Measurements from ENCODE around the gene MAT2A. TPM values are rescaled to one million over a fixed set of nuclear protein-coding genes. Genes with fewer than 3 reads are reported as not detected.
"Not testable (repeated sequence)": the region's sequence is repeated elsewhere in the genome, so short reads cannot be mapped to it uniquely, and the experiment has no call there.

The MAT2A gene
- total RNA-seq, 2 experiments from 2014 or later, result 196 to 208 TPM

DNA sequence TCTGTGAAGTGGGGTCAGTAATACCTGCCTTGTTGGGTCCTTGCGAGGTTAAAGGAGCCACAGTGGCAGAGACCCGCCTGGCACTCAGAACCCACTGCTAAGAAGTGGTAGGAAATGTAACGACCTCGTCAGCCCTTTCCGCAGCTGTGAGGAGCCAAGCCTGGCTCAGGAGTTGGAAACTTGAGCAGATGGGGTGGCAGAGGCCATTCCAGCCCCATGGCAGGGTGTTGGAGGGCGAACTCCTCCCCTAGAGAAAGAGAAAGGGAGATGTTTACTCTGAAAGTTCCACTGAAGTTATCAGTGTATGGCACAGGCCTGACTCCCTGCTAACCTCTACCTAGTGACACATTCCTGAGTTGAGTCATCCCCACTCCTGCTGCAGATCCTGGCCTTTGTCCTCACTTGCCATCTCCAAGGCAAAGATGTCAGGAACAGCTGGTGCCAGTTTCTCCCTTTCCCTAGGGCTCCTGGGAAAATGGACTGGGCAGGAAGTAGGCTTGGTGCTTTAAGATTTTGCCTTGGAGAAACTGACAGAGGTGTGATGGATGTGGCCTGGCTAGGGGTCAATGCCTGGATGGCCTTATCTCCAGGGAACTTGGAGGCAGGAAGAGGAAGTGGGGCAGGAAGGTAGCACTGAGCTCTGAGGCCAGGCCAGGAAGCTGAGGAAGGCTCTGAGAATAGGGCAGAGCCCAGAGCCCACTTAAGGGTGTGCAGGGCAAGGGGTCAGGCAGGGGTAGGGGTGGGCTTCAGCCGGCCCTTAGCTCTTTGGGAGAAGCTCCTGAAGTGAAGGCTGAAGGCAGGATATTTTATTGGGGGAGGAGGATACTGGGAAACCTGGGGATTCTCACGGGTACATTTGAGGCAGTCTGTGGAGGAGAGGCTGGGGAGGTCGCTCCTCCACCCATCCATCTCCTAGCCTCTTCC is 46.2 kb downstream of the MAT2A start:
- peak; percentile 54 for DNase-seq
- CTCF ChIA-PET, result interaction anchor here (0.6 to 2.6 kb wide), 2 partner anchors 10 to 59 kb away, joined by 3 to 10 read pairs; partner anchors contain the start of gene RNF181
- POLR2A ChIA-PET, result interaction anchor here (1.5 to 3.4 kb wide), 2 partner anchors 10 to 46 kb away, joined by 4 to 19 read pairs; partner anchors contain the start of genes MAT2A and RNF181
- Mint-ChIP-seq H3K4me1 (ENCODE audit: low read depth) (peaks cover 36% of the 10 kb centered on the region), H3K36me3 (peaks cover 13% of the 10 kb centered on the region), H3K4me3 (peak overlapping the region; percentile 82), H3K27me3 (no peaks in the 10 kb centered on the region), H3K27ac (peak overlapping the region; percentile 91), H3K9me3 (no peaks in the 10 kb centered on the region)
- intact Hi-C loops (cut with micrococcal nuclease), result loop anchor here (1.0 to 2.0 kb wide), 4 partner anchors 10 to 28 kb away; partner anchors contain the start of genes C2orf68, GGCX and RNF181

GRCh38 chr2:85585781-85586105 is 46.8 kb downstream of the MAT2A start:
- intact Hi-C loops (cut with micrococcal nuclease), result loop anchor here (1.0 to 2.0 kb wide), 4 partner anchors 10 to 27 kb away; partner anchors contain the start of genes C2orf68, GGCX and RNF181
- Mint-ChIP-seq H3K9me3 (no peaks in the 10 kb centered on the region), H3K36me3 (peaks cover 10% of the 10 kb centered on the region), H3K4me1 (ENCODE audit: low read depth) (peaks cover 33% of the 10 kb centered on the region), H3K27ac (peak overlapping the region; percentile 91), H3K4me3 (peak overlapping the region; percentile 82), H3K27me3 (no peaks in the 10 kb centered on the region)
- DNase-seq, result no peak
- CTCF ChIA-PET, result interaction anchor here (2.6 kb wide), 1 partner anchor 10 kb away, joined by 10 read pairs; the partner anchor contains the start of gene RNF181
- POLR2A ChIA-PET, result interaction anchor here (1.5 to 3.4 kb wide), 2 partner anchors 10 to 47 kb away, joined by 4 to 19 read pairs; partner anchors contain the start of genes MAT2A and RNF181

GRCh38 chr2:85588236-85588635 is 49.3 kb downstream of the MAT2A start:
- H3K9me3 Mint-ChIP-seq, result no peaks in the 10 kb centered on the region
- POLR2A ChIA-PET, result no interaction called here
- H3K36me3 Mint-ChIP-seq, result peaks cover 2% of the 10 kb centered on the region
- H3K4me3 Mint-ChIP-seq, result no peak overlapping the region
- CTCF ChIA-PET, result interaction anchor here (1.2 kb wide), 1 partner anchor 49 kb away, joined by 4 read pairs; no protein-coding TSS in a partner anchor
- intact Hi-C loops (cut with micrococcal nuclease), result no loop called here
- no peaks in the 10 kb centered on the region for H3K27me3 Mint-ChIP-seq
- no peak for DNase-seq
- peaks cover 24% of the 10 kb centered on the region for H3K4me1 Mint-ChIP-seq (ENCODE audit: low read depth)
- no peak overlapping the region for H3K27ac Mint-ChIP-seq

DNA sequence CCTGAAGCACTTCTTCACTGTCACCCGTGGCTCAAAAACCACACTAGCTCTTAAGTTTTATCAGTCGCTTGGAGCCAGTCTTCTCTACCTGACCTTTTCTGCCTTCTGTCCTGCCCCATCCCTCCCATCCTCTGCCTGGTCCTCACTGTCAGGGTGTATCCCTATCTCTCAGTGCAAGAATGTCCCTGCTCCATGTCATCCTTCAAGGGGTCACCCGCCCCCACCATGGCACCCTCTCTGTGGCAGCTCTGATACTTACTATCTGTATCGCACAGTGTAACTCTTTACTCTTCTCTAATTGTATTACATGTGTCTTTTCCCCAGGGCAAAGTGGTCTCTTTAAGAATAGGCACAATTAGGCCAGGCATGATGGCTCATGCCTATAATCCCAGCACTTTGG is 49.7 kb downstream of the MAT2A start:
- ChIA-PET CTCF (interaction anchor here (1.2 kb wide), 1 partner anchor 48 kb away, joined by 3 read pairs; no protein-coding TSS in a partner anchor), POLR2A (no interaction called here)
- H3K27me3 Mint-ChIP-seq, result no peaks in the 10 kb centered on the region
- H3K36me3 Mint-ChIP-seq, result no peaks in the 10 kb centered on the region
- intact Hi-C loops (cut with micrococcal nuclease), result no loop called here
- DNase-seq, result no peak
- H3K27ac Mint-ChIP-seq, result no peak overlapping the region
- H3K4me3 Mint-ChIP-seq, result no peak overlapping the region
- no peaks in the 10 kb centered on the region for H3K9me3 Mint-ChIP-seq
- peaks cover 20% of the 10 kb centered on the region for H3K4me1 Mint-ChIP-seq (ENCODE audit: low read depth)

GRCh38 chr2:85589181-85589580 is 50.2 kb downstream of the MAT2A start:
- Mint-ChIP-seq H3K4me3 (no peak overlapping the region), H3K9me3 (no peaks in the 10 kb centered on the region), H3K4me1 (ENCODE audit: low read depth) (peaks cover 21% of the 10 kb centered on the region), H3K27me3 (no peaks in the 10 kb centered on the region), H3K27ac (no peak overlapping the region), H3K36me3 (no peaks in the 10 kb centered on the region)
- ChIA-PET CTCF (interaction anchor here (1.2 kb wide), 1 partner anchor 48 kb away, joined by 3 read pairs; no protein-coding TSS in a partner anchor), POLR2A (no interaction called here)
- no peak for DNase-seq
- intact Hi-C loops (cut with micrococcal nuclease), result no loop called here

- H3K27ac Mint-ChIP-seq, result no peak overlapping the region
- POLR2A ChIA-PET, result interaction anchor here (1.0 kb wide), 1 partner anchor 15 kb away, joined by 4 read pairs; no protein-coding TSS in a partner anchor
- no peaks in the 10 kb centered on the region for H3K27me3 Mint-ChIP-seq
- DNase-seq, result no peak
- CTCF ChIA-PET, result no interaction called here
- no peak overlapping the region for H3K4me3 Mint-ChIP-seq
- intact Hi-C loops (cut with micrococcal nuclease), result no loop called here
- no peaks in the 10 kb centered on the region for H3K9me3 Mint-ChIP-seq
- peaks cover 23% of the 10 kb centered on the region for H3K4me1 Mint-ChIP-seq (ENCODE audit: low read depth)
- H3K36me3 Mint-ChIP-seq, result no peaks in the 10 kb centered on the region
Measured at GRCh38 chr2:85589982-85590791, 51.2 kb downstream of the MAT2A start.

DNA sequence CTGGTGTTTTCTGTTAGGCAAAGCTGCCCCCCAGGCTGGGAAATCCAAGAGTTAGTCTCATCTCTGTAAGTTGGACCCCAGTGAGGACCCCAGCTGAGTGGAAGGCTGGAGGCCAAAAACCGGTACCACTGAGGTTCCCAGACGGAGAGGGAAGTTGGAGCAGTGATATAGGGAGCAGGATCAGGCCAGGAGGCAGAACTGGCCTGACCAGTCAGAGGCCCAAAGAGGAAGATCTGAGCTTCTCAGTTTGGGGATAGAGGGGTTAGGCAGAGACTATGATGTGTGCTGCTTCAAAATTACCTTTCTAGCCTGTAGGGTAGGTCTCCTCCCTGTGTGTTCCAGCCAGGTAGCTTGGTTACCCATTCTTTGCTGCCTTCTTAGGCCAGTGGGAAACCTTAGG is 52.0 kb downstream of the MAT2A start:
- peaks cover 4% of the 10 kb centered on the region for H3K36me3 Mint-ChIP-seq

DNA sequence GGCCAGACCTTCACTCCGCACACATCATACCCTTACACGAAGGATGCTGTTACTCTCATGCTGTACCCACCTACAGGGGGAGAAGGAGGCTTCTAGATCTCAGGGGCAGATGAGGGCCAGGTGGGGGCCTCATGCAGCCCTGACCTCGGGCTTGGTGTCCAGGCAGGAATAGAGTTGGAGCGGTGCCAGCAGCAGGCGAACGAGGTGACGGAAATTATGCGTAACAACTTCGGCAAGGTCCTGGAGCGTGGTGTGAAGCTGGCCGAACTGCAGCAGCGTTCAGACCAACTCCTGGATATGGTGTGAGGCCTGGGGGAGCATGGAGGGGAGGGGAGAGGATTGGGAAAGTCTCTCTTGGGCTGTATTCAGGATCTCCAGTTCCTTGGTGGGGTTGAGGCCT is 52.6 kb downstream of the MAT2A start:
- no peak overlapping the region for H3K27ac Mint-ChIP-seq
- H3K9me3 Mint-ChIP-seq, result no peaks in the 10 kb centered on the region
- no peak for DNase-seq
- peaks cover 4% of the 10 kb centered on the region for H3K36me3 Mint-ChIP-seq
- POLR2A ChIA-PET, result interaction anchor here (0.9 kb wide), 1 partner anchor 14 kb away, joined by 3 read pairs; no protein-coding TSS in a partner anchor
- CTCF ChIA-PET, result no interaction called here
- no peak overlapping the region for H3K4me3 Mint-ChIP-seq
- H3K4me1 Mint-ChIP-seq (ENCODE audit: low read depth), result peaks cover 18% of the 10 kb centered on the region
- intact Hi-C loops (cut with micrococcal nuclease), result no loop called here
- H3K27me3 Mint-ChIP-seq, result no peaks in the 10 kb centered on the region

More for the DNA sequence above, 52.0 kb downstream of the MAT2A start:
- Mint-ChIP-seq H3K27ac (no peak overlapping the region), H3K9me3 (no peaks in the 10 kb centered on the region), H3K4me3 (no peak overlapping the region), H3K27me3 (no peaks in the 10 kb centered on the region), H3K4me1 (ENCODE audit: low read depth) (peaks cover 16% of the 10 kb centered on the region)
- CTCF ChIA-PET, result no interaction called here
- no peak for DNase-seq
- POLR2A ChIA-PET, result interaction anchor here (0.9 to 1.0 kb wide), 2 partner anchors 13 to 14 kb away, joined by 3 to 4 read pairs; no protein-coding TSS in a partner anchor
- intact Hi-C loops (cut with micrococcal nuclease), result no loop called here

DNA sequence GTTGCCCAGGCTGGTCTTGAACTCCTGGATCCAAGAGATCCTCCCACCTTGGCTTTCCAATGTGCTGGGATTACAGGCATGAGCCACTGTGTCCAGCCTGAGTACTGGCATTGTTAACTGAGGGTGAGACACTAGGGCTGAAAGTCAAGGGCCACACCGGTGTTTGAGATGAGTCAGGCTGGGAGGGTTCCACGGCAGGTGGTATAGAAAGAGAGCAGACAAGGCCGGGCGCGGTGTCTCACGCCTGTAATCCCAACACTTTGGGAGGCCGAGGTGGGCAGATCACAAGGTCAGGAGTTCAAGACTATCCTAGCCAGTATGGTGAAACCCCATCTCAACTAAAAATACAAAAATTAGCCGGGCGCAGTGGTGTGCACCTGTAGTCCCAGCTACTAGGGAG is 53.3 kb downstream of the MAT2A start:
- intact Hi-C loops (cut with micrococcal nuclease); H3K27me3 Mint-ChIP-seq; H3K4me3 Mint-ChIP-seq; DNase-seq; H3K9me3 Mint-ChIP-seq; H3K27ac Mint-ChIP-seq: not testable (repeated sequence)
- POLR2A ChIA-PET, result interaction anchor here (1.6 kb wide), 1 partner anchor 53 kb away, joined by 4 read pairs; the partner anchor contains the start of gene MAT2A
- CTCF ChIA-PET, result interaction anchor here (1.0 kb wide), 1 partner anchor 45 kb away, joined by 3 read pairs; no protein-coding TSS in a partner anchor
- peaks cover 10% of the 10 kb centered on the region for H3K36me3 Mint-ChIP-seq
- H3K4me1 Mint-ChIP-seq (ENCODE audit: low read depth), result peaks cover 25% of the 10 kb centered on the region

DNA sequence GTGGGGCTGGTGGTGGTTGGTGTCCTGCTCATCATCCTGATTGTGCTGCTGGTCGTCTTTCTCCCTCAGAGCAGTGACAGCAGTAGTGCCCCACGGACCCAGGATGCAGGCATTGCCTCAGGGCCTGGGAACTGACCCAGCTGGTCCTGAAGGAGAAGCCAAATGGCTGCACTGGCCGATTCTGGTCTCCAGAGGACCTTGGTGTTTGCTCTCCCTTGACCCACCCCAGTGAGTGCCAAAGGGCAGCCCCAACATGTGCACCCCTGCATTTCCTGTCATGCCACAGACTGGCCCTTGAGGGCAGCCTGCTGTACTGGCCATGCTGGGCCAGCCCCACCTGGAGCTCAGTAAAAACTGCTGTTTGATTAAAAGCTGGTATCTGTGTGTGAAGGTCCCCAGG is 54.1 kb downstream of the MAT2A start:
- no peak for DNase-seq
- intact Hi-C loops (cut with micrococcal nuclease), result no loop called here
- no peak overlapping the region for H3K27ac Mint-ChIP-seq
- H3K4me3 Mint-ChIP-seq, result no peak overlapping the region
- ChIA-PET POLR2A (interaction anchor here (1.6 kb wide), 1 partner anchor 53 kb away, joined by 4 read pairs; the partner anchor contains the start of gene MAT2A), CTCF (interaction anchor here (1.0 kb wide), 1 partner anchor 44 kb away, joined by 3 read pairs; no protein-coding TSS in a partner anchor)
- H3K9me3 Mint-ChIP-seq, result no peaks in the 10 kb centered on the region
- H3K4me1 Mint-ChIP-seq (ENCODE audit: low read depth), result peaks cover 21% of the 10 kb centered on the region
- peaks cover 10% of the 10 kb centered on the region for H3K36me3 Mint-ChIP-seq
- no peaks in the 10 kb centered on the region for H3K27me3 Mint-ChIP-seq
